Lung (tissue), 12 donors: ENCODE results near the gene TEX2. TPM values are rescaled to one million over a fixed set of nuclear protein-coding genes. Genes with fewer than 3 reads are reported as not detected.
A peak's percentile ranks its signal among the peaks of the same experiment; 100 is the strongest.

Experiments used
- ATAC-seq: fragments of 200-7000 bp; cut with Tn5 transposase; one replicate; pipeline ENCODE4 v1.9.1; 2020; ENCODE audit warnings: moderate number of reproducible peaks; ENCODE audit not compliant: insufficient read depth, low FRiP score
- DNase-seq, 3 donors: peaks; one replicate each; pipeline ENCODE4 v3.0.0-alpha.2; 2013 to 2017
- H3K27ac ChIP-seq, 2 donors: one replicate each; pipeline ENCODE4 v1.5.1; 2013; ENCODE audit warnings: mild to moderate bottlenecking in 2 of 2, moderate library complexity in 2 of 2, control low read depth in 1 of 2, inconsistent platforms in 1 of 2, low read depth in 1 of 2, low read length in 1 of 2
- H3K27me3 ChIP-seq, 3 donors: one replicate each; pipeline ENCODE4 v1.5.1; 2013; ENCODE audit warnings: low read length in 2 of 3; ENCODE audit not compliant: control insufficient read depth in 3 of 3, insufficient read depth in 3 of 3
- H3K36me3 ChIP-seq, 4 donors: one replicate each; pipeline ENCODE4 v1.5.1; 2013; ENCODE audit warnings: low read length in 4 of 4, mild to moderate bottlenecking in 1 of 4, moderate library complexity in 1 of 4; ENCODE audit not compliant: control insufficient read depth in 4 of 4, insufficient read depth in 4 of 4
- H3K4me1 ChIP-seq, 5 donors: one replicate each; pipeline ENCODE4 v1.5.1; 2013; ENCODE audit warnings: low read length in 5 of 5, mild to moderate bottlenecking in 2 of 5, moderate library complexity in 1 of 5; ENCODE audit not compliant: control insufficient read depth in 5 of 5, insufficient read depth in 5 of 5
- H3K4me3 ChIP-seq: one replicate; pipeline ENCODE4 v1.5.1; 2013; ENCODE audit warnings: mild to moderate bottlenecking, control low read depth, moderate library complexity
- H3K9ac ChIP-seq, 2 donors: one replicate each; pipeline ENCODE4 v1.5.1; 2013; ENCODE audit warnings: low read length in 2 of 2, control low read depth in 1 of 2; ENCODE audit not compliant: insufficient read depth in 1 of 2
- H3K9me3 ChIP-seq, 4 donors: one replicate each; pipeline ENCODE4 v1.5.1; 2013; ENCODE audit warnings: low read length in 3 of 4, mild to moderate bottlenecking in 1 of 4, moderate library complexity in 1 of 4; ENCODE audit not compliant: control insufficient read depth in 4 of 4, insufficient read depth in 3 of 4
- WGBS, 2 donors: extraction: QIAGEN DNeasy Blood & Tissue Kit; methylation state at CpG; one replicate each; pipeline ENCODE4 v1.1.7; 2013; 5-methylcytosine and 5-hydroxymethylcytosine counted together
- polyA plus RNA-seq, 2 donors: library from polyadenylated mRNA; stranded (reverse); fragments of 200-250 nt; gene quantifications; one replicate each; pipeline ENCODE4 v1.2.1, GENCODE V29; 2013
- total RNA-seq, 2 donors: library from RNA; depleted of rRNA in 1 of 2; stranded (reverse); fragments of >200 nt in 1 of 2; gene quantifications; one replicate each; pipeline ENCODE4 v1.2.1, GENCODE V29; 2014 to 2021
- TF ChIP-seq, protein P1 (sequence below): IDR thresholded peaks from 2 replicates; pipeline ENCODE4 v1.5.1; 2012; ENCODE audit warnings: mild to moderate bottlenecking; ENCODE audit errors: control extremely low read depth, extremely low read depth
- donor health status: control.
- donor health status: control.
- donor health status: Bipolar disorder and iron deficiency.
- donor health status: healthy.
- donor health status: DM: yes; HTN: yes; CAD: no.

The TEX2 gene
- total and polyA plus RNA-seq, 4 donors, result 10.0 to 42.8 (median 28.8) TPM

DNA sequence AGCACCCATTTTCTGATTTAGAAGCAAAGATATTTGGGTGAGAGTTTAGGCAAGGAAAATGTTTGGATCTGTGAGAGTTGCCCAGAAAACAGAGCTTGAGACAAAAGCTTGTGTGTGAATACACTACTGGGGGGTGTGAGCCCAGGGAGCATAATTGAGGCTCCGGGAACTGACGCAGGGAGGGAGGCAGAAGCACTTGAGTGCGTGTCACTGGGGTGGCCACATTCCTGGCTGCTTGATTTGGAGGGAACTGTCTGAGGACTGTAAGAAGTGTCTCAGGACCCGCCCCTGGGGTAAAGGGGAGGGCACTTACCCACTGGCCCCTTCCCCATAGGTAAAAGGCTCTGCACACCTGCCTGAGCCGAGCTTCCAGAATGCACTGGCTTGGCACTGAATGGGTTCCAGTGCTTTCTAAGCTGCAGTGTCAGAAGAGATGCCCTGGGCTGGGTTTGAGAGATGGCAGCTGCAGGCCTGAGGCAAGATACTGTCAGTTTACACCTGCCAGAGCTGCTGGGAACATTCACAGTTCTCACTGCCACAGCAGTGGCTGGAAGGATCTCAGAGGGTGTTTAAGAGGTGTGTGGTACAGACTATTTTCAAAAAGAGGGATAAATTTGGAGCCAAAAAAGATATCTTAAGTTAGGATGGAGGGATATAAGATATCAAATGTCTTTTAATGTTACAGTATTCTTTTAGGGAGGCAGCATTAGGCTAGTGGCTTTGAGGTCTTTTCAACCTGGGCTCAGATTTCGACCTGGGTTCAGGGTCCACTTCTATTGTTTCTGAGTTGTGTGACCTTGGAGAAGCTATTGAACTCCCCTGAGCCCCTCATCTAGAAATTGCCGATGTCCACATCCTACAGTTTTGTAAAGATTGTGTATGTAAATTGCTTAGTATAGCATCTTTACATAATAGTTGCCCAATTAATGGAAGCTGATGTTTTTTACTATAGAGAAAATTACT, 6.9 kb upstream of the TEX2 start:
- peak in 1 of 3 donors; percentile 27 for DNase-seq
- H3K4me1 ChIP-seq, result no peaks in the 10 kb centered on the region
- H3K27ac ChIP-seq, result no peak overlapping the region
- no peak for ATAC-seq
- TF ChIP-seq, protein P1, sequence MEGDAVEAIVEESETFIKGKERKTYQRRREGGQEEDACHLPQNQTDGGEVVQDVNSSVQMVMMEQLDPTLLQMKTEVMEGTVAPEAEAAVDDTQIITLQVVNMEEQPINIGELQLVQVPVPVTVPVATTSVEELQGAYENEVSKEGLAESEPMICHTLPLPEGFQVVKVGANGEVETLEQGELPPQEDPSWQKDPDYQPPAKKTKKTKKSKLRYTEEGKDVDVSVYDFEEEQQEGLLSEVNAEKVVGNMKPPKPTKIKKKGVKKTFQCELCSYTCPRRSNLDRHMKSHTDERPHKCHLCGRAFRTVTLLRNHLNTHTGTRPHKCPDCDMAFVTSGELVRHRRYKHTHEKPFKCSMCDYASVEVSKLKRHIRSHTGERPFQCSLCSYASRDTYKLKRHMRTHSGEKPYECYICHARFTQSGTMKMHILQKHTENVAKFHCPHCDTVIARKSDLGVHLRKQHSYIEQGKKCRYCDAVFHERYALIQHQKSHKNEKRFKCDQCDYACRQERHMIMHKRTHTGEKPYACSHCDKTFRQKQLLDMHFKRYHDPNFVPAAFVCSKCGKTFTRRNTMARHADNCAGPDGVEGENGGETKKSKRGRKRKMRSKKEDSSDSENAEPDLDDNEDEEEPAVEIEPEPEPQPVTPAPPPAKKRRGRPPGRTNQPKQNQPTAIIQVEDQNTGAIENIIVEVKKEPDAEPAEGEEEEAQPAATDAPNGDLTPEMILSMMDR, result no peak
- 65 to 71% methylated on average over 7 of the region's 7 CpGs for WGBS, 2 donors
- H3K4me3 ChIP-seq, result no peak overlapping the region
- peaks cover 0 to 3% (median 0%) of the 10 kb centered on the region in 3 donors for H3K27me3 ChIP-seq
- H3K36me3 ChIP-seq, result no peaks in the 10 kb centered on the region
- no peak overlapping the region for H3K9ac ChIP-seq
- H3K9me3 ChIP-seq, result no peaks in the 10 kb centered on the region

DNA sequence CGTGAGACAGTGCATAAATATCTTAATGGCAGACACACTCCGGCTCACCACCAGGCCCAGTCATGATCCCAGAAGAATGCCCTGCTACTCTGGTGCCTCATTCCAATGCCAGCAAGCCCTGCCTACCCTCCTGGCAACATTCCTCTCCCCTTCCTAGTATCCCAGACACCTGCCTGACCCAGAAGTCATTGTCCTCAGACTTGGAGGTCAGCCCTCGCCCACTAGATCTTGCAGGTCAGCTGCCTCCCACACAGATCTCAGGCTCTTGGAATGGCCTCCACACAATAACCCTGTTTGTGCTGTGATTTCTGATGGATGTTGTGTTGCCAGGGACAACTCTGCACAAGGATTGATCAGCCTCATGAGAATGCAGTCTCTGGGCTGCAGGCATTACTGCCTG, 1.8 kb upstream of the TEX2 start:
- Histone ChIP-seq H3K4me3 (no peak overlapping the region), H3K9ac (no peak overlapping the region), H3K4me1 (peaks cover 0 to 15% (median 8%) of the 10 kb centered on the region in 5 donors), H3K27ac (no peak overlapping the region), H3K27me3 (peaks cover 0 to 3% (median 0%) of the 10 kb centered on the region in 3 donors), H3K36me3 (no peaks in the 10 kb centered on the region), H3K9me3 (no peaks in the 10 kb centered on the region)
- DNase-seq, result no peak
- ATAC-seq, result no peak
- 83 to 84% methylated on average over 3 of the region's 3 CpGs for WGBS, 2 donors
- TF ChIP-seq, protein P1, result no peak

DNA sequence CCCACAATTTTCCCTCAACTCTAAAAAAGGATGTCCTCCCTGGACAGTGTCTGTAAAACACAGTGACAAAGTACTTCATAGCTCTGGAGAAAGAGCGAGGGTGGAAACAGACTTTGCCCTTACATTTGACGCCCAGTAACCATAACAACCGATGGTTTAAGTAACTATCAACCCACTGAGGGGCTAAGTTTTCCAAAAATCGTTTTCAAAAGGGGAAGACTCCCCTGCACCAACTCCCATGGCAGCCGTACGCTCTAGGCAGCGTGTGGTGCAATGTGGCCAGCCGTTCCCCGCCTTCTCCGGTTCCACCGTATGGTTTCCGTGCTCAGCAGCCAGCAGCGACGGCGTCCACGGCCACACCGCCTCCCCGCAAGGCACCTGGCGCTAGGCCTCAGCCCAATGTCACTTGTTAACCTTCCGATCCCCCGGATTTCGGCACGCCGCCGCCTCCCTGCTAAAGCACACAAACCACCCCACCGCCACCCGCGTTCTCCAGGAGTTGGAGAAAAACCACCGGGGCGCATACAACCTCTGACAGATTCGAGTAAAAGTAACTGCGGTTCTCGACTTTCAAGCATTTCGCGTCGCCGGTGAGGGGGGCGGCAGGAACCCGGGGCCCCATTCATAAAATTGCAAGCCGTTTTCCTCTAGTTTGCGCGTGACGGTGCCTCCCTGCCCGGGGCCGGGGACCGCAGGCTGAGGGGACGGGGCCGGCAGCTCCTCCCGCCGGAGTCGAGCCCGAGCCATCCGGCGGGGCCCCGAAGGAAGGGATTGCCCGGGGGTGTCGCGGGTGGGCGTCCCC, 661 bp downstream of the TEX2 start:
- no peaks in the 10 kb centered on the region for H3K9me3 ChIP-seq
- TF ChIP-seq, protein P1, result no peak
- H3K9ac ChIP-seq, result peak overlapping the region; percentile 59 to 66
- peak overlapping the region; percentile 96 to 97 for H3K27ac ChIP-seq
- no peaks in the 10 kb centered on the region for H3K36me3 ChIP-seq
- H3K4me3 ChIP-seq, result peak overlapping the region; percentile 95
- H3K27me3 ChIP-seq, result peaks cover 0 to 3% (median 0%) of the 10 kb centered on the region in 3 donors
- 1% methylated on average over 48 to 59 of the region's 59 CpGs for WGBS, 2 donors
- DNase-seq, result peak; percentile 26 to 46 (median 36)
- H3K4me1 ChIP-seq, result peaks cover 0 to 16% (median 8%) of the 10 kb centered on the region in 5 donors
- peak; percentile 47 for ATAC-seq
